GM12891 (cell line): Measurements from ENCODE around the gene FAM83E.

ENCODE experiments used
- POLR2A ChIP-seq: IDR thresholded peaks from 2 replicates; pipeline ENCODE4 v1.6.1; 2011; ENCODE audit warnings: low read depth, low read length, control low read depth
- POLR2AphosphoS5 ChIP-seq: IDR thresholded peaks from 2 replicates; pipeline ENCODE4 v1.6.1; 2011; ENCODE audit warnings: low read depth, low read length, control low read depth

- TF ChIP-seq POLR2AphosphoS5 (no peak; the same call in 1 of the 2 replicates), POLR2A (no peak)
These were observed 16.3 kb upstream of the FAM83E start for GRCh38 chr19:48631225-48631624.
